Retinal pigment epithelial cell (primary cell): ENCODE measurements around the gene TBC1D5.

Source experiments
- DNase-seq: peaks from one replicate; pipeline ENCODE4 v3.0.0-alpha.2; 2010; ENCODE audit warnings: low read depth
- H3K4me3 ChIP-seq: 2 replicates; pipeline ENCODE4 v1.5.1; 2011; ENCODE audit warnings: mild to moderate bottlenecking, low read length, control low read depth, moderate library complexity
- TF ChIP-seq, protein P1 (sequence below): conservative IDR thresholded peaks from 2 replicates; pipeline ENCODE4 v1.5.1; 2011; ENCODE audit warnings: low read depth, low read length, control low read depth, inconsistent platforms

Gene TBC1D5

DNA sequence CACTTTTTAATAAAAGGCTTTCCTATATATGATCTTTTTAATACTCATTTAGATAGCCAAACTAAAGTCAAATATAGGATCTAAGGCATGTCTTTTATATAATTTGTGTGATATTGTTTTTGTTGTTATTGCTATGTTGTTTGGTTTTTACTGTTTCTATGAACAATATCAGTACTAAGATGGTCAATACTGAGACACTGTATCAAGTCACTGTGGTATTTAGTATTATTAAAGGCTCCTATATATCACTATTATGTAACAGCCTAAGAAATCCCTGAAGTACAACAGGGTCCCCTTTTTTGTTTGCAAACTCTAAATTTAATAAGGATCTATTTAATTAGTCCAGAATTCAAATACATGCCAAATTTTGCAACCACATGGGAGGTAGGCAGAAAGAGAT is 61.9 kb downstream of the TBC1D5 start:
- TF ChIP-seq, protein P1, sequence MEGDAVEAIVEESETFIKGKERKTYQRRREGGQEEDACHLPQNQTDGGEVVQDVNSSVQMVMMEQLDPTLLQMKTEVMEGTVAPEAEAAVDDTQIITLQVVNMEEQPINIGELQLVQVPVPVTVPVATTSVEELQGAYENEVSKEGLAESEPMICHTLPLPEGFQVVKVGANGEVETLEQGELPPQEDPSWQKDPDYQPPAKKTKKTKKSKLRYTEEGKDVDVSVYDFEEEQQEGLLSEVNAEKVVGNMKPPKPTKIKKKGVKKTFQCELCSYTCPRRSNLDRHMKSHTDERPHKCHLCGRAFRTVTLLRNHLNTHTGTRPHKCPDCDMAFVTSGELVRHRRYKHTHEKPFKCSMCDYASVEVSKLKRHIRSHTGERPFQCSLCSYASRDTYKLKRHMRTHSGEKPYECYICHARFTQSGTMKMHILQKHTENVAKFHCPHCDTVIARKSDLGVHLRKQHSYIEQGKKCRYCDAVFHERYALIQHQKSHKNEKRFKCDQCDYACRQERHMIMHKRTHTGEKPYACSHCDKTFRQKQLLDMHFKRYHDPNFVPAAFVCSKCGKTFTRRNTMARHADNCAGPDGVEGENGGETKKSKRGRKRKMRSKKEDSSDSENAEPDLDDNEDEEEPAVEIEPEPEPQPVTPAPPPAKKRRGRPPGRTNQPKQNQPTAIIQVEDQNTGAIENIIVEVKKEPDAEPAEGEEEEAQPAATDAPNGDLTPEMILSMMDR = no peak
- no peak for DNase-seq
- H3K4me3 ChIP-seq = no peak overlapping the region

DNA sequence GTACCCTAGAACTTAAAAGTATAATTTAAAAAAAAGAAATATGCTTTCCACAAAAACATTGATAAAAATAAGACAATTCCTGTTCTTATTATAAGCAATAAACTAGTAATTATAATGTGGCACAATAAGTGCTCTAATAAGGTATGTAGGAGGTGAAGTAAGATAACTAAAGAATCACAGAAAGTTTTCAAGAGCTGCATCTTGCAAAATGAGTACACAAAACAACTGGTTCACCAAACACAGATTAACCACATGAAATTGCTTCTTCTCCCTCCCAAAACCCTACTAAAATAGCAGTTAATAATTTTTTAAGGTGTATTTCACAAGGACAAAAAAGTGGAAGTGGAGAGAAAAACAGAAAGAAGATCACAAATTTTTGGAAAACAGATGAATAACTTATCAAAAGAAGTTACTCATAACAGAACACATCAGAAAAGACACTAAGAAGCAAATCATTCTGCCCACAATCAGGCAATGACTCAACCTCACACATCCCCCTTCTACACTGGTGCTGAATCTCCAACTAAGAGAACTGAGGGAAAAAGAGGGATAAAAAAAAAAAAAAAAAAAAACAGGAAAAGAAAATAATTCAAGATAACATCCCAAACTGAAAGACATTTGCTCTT is 64.2 kb downstream of the TBC1D5 start:
- H3K4me3 ChIP-seq = no peak overlapping the region
- no peak for DNase-seq
- TF ChIP-seq, protein P1 = no peak

- H3K4me3 ChIP-seq = no peak overlapping the region
- TF ChIP-seq, protein P1 = no peak
- DNase-seq = no peak
These were observed 68.2 kb downstream of the TBC1D5 start for GRCh38 chr3:17674082-17674686.

GRCh38 chr3:17672506-17672905 is 69.9 kb downstream of the TBC1D5 start:
- TF ChIP-seq, protein P1 = no peak
- H3K4me3 ChIP-seq = no peak overlapping the region
- no peak for DNase-seq

DNA sequence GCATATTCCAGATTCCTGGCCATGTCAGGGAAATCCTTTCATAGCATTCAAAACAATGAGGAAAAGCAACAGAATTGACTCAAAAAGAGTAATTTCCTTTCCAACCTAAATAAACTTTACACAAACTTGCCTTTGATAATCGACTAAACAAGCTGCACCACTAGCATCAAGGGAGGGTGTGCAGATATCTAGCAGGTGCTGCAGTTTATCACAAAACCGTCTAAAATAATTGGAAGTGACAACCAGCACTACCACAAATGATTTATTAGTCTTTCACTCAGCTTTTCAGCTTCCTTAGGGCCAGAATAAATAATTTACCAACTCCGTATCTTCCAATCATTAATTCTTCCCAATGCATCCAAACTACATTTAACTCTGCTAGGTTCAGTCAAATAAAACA is 71.7 kb downstream of the TBC1D5 start:
- no peak for DNase-seq
- TF ChIP-seq, protein P1 = no peak

DNA sequence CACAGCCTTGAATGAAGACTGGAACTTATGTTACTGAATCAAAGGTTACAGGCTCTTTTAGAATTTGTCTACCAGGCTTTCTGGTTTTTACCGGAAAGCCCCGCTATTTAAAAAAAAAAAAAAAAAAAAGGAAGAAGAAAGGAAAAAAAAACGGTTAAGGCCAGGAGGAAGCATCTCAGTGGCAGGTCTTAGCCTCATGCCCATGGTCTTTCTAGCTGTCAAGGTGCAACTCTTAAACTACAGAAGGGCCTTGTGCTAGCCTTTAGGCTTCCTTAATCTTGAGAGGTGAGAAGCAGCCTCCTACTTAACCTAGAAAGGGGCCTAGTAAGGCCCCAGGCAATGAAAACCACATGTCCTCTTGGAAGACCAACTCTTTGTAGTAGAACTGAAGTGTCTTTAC is 77.5 kb downstream of the TBC1D5 start:
- H3K4me3 ChIP-seq = no peak overlapping the region
- DNase-seq = no peak
- TF ChIP-seq, protein P1 = no peak

More for the DNA sequence above, 71.7 kb downstream of the TBC1D5 start:
- no peak overlapping the region for H3K4me3 ChIP-seq

- TF ChIP-seq, protein P1 = no peak
- DNase-seq = no peak
These were observed 86.2 kb downstream of the TBC1D5 start for GRCh38 chr3:17656264-17656663.

More at GRCh38 chr3:17656264-17656663, 86.2 kb downstream of the TBC1D5 start:
- no peak overlapping the region for H3K4me3 ChIP-seq
